H9 (cell line): Measurements from ENCODE around the gene IL1RL2. TPM values are rescaled to one million over a fixed set of nuclear protein-coding genes. Genes with fewer than 3 reads are reported as not detected.
A peak's percentile ranks its signal among the peaks of the same experiment; 100 is the strongest.

Experiments
- DNase-seq: peaks from one replicate; pipeline ENCODE4 v3.0.0-alpha.2; 2017
- H2AFZ ChIP-seq: one replicate; pipeline ENCODE4 v1.6.1; 2013; ENCODE audit warnings: mild to moderate bottlenecking, low read length, control low read depth, moderate library complexity
- H2AK5ac ChIP-seq: 2 replicates; pipeline ENCODE4 v1.6.1; 2013; ENCODE audit warnings: low read length, control low read depth, mixed read lengths; ENCODE audit not compliant: insufficient read length
- H2BK120ac ChIP-seq: one replicate; pipeline ENCODE4 v1.6.1; 2013; ENCODE audit warnings: low read depth, mild to moderate bottlenecking, low read length, control low read depth, inconsistent platforms; ENCODE audit not compliant: poor library complexity, severe bottlenecking
- H2BK12ac ChIP-seq: 2 replicates; pipeline ENCODE4 v1.6.1; 2013; ENCODE audit warnings: low read length, control low read depth, mixed read lengths, low read depth; ENCODE audit not compliant: insufficient read length
- H2BK15ac ChIP-seq: 2 replicates; pipeline ENCODE4 v1.6.1; 2013; ENCODE audit warnings: low read depth, low read length, control low read depth
- H2BK20ac ChIP-seq: one replicate; pipeline ENCODE4 v1.6.1; 2013; ENCODE audit warnings: low read depth, mild to moderate bottlenecking, low read length, control low read depth, inconsistent platforms; ENCODE audit not compliant: poor library complexity, severe bottlenecking
- H2BK5ac ChIP-seq: 2 replicates; pipeline ENCODE4 v1.6.1; 2013; ENCODE audit warnings: low read length, control low read depth, mixed read lengths; ENCODE audit not compliant: insufficient read length
- H3K14ac ChIP-seq: 2 replicates; pipeline ENCODE4 v1.6.1; 2013; ENCODE audit warnings: low read length, control low read depth; ENCODE audit not compliant: insufficient read depth
- H3K18ac ChIP-seq: 2 replicates; pipeline ENCODE4 v1.6.1; 2013; ENCODE audit warnings: low read depth, mild to moderate bottlenecking, mixed read lengths, low read length, control low read depth; ENCODE audit not compliant: insufficient read length
- H3K23ac ChIP-seq: 2 replicates; pipeline ENCODE4 v1.6.1; 2013; ENCODE audit warnings: low read length, control low read depth, mixed read lengths, low read depth; ENCODE audit not compliant: insufficient read length
- H3K23me2 ChIP-seq: 2 replicates; pipeline ENCODE4 v1.6.1; 2013; ENCODE audit warnings: low read depth, mild to moderate bottlenecking, mixed read lengths, low read length, control low read depth; ENCODE audit not compliant: insufficient read length, poor library complexity, severe bottlenecking
- H3K27ac ChIP-seq: 2 replicates; pipeline ENCODE4 v1.5.1; 2013; ENCODE audit warnings: low read length, control low read depth, mixed read lengths, low read depth; ENCODE audit not compliant: insufficient read length
- H3K27me3 ChIP-seq: 2 replicates; pipeline ENCODE4 v1.6.1; 2013; ENCODE audit warnings: low read length, control low read depth, inconsistent platforms; ENCODE audit not compliant: insufficient read depth
- H3K4ac ChIP-seq: 2 replicates; pipeline ENCODE4 v1.6.1; 2013; ENCODE audit warnings: low read depth, mild to moderate bottlenecking, control low read depth, inconsistent platforms, low read length, moderate library complexity
- H3K4me1 ChIP-seq: 2 replicates; pipeline ENCODE4 v1.6.1; 2013; ENCODE audit warnings: low read length, control low read depth, inconsistent platforms; ENCODE audit not compliant: insufficient read depth
- H3K4me2 ChIP-seq: 2 replicates; pipeline ENCODE4 v1.6.1; 2013; ENCODE audit warnings: low read length, control low read depth, mixed read lengths; ENCODE audit not compliant: insufficient read length, insufficient read depth
- H3K56ac ChIP-seq: 2 replicates; pipeline ENCODE4 v1.6.1; 2013; ENCODE audit warnings: low read depth, mild to moderate bottlenecking, mixed read lengths, low read length, control low read depth; ENCODE audit not compliant: insufficient read length
- H3K79me1 ChIP-seq: 2 replicates; pipeline ENCODE4 v1.6.1; 2013; ENCODE audit warnings: low read depth, mild to moderate bottlenecking, moderate library complexity, low read length, control low read depth, inconsistent platforms; ENCODE audit not compliant: insufficient read depth, poor library complexity, severe bottlenecking
- H3K79me2 ChIP-seq: 2 replicates; pipeline ENCODE4 v1.6.1; 2013; ENCODE audit warnings: low read length, control low read depth, inconsistent platforms; ENCODE audit not compliant: insufficient read depth
- H3K9ac ChIP-seq: 2 replicates; pipeline ENCODE4 v1.6.1; 2013; ENCODE audit warnings: low read length, control low read depth, mixed read lengths; ENCODE audit not compliant: insufficient read length; ENCODE audit errors: extremely low read depth
- H3K9me3 ChIP-seq: one replicate; pipeline ENCODE4 v1.6.1; 2013; ENCODE audit warnings: low read depth, low read length, inconsistent platforms; ENCODE audit not compliant: control insufficient read depth
- H3T11ph ChIP-seq: one replicate; pipeline ENCODE4 v1.6.1; 2013; ENCODE audit warnings: mild to moderate bottlenecking, low read length, control low read depth, inconsistent platforms
- H4K20me1 ChIP-seq: one replicate; pipeline ENCODE4 v1.6.1; 2013; ENCODE audit not compliant: control insufficient read depth, insufficient read length, insufficient read depth
- H4K5ac ChIP-seq: 2 replicates; pipeline ENCODE4 v1.6.1; 2013; ENCODE audit warnings: low read depth, mild to moderate bottlenecking, mixed read lengths, low read length, control low read depth; ENCODE audit not compliant: insufficient read length
- H4K8ac ChIP-seq: replicated peaks from 2 replicates; pipeline ENCODE4 v1.6.1; 2013; ENCODE audit warnings: low read length, control low read depth, mixed read lengths, low read depth; ENCODE audit not compliant: insufficient read length
- H4K91ac ChIP-seq: 2 replicates; pipeline ENCODE4 v1.6.1; 2013; ENCODE audit warnings: low read depth, mild to moderate bottlenecking, moderate library complexity, mixed read lengths, low read length, control low read depth; ENCODE audit not compliant: insufficient read length
- H3K27ac Mint-ChIP-seq, 3 experiments: 2 replicates in 2 of 3; 3 replicates in 1 of 3; pipeline ENCODE4 v1.8.0; 2020 to 2021; ENCODE audit warnings: mixed read lengths in 3 of 3, mild to moderate bottlenecking in 1 of 3, moderate library complexity in 1 of 3
- H3K27me3 Mint-ChIP-seq: 2 replicates; pipeline ENCODE4 v1.8.0; 2021; ENCODE audit warnings: low read depth, mild to moderate bottlenecking, moderate library complexity, mixed read lengths
- H3K36me3 Mint-ChIP-seq, 3 experiments: 2 replicates in 2 of 3; 3 replicates in 1 of 3; pipeline ENCODE4 v1.8.0; 2020 to 2021; ENCODE audit warnings: low read depth in 3 of 3, mixed read lengths in 3 of 3; ENCODE audit not compliant: insufficient read depth in 1 of 3
- H3K4me1 Mint-ChIP-seq, 2 experiments: 2 replicates each; pipeline ENCODE4 v1.8.0; 2020; ENCODE audit warnings: mixed read lengths in 2 of 2
- H3K4me3 Mint-ChIP-seq, 2 experiments: 2 replicates in 1 of 2; 3 replicates in 1 of 2; pipeline ENCODE4 v1.8.0; 2020 to 2021; ENCODE audit warnings: mild to moderate bottlenecking in 2 of 2, mixed read lengths in 2 of 2, moderate library complexity in 1 of 2
- H3K9me3 Mint-ChIP-seq, 2 experiments: 2 replicates in 1 of 2; 3 replicates in 1 of 2; pipeline ENCODE4 v1.8.0; 2020; ENCODE audit warnings: mild to moderate bottlenecking in 2 of 2, mixed read lengths in 2 of 2, moderate library complexity in 1 of 2
- WGBS: extraction: QIAGEN DNeasy Blood & Tissue Kit; methylation state at CpG from one replicate; pipeline ENCODE4 v1.1.7; 2013; ENCODE audit warnings: missing lambda C conversion rate, low lambda C conversion rate, mixed read lengths; ENCODE audit not compliant: insufficient read length; ENCODE audit errors: extremely low coverage; 5-methylcytosine and 5-hydroxymethylcytosine counted together
- total RNA-seq: library from RNA; stranded (reverse); gene quantifications from 2 replicates; pipeline ENCODE4 v1.2.1, GENCODE V29; 2021
- TF ChIP-seq, protein P1 (sequence below): fragments of 200-600 bp; sonication (generic); conservative IDR thresholded peaks from 3 replicates; pipeline ENCODE4 v1.8.0; 2021; ENCODE audit warnings: antibody characterized with exemption, mild to moderate bottlenecking

IL1RL2 gene
- total RNA-seq, 1 experiment from 2014 or later: not detected

DNA sequence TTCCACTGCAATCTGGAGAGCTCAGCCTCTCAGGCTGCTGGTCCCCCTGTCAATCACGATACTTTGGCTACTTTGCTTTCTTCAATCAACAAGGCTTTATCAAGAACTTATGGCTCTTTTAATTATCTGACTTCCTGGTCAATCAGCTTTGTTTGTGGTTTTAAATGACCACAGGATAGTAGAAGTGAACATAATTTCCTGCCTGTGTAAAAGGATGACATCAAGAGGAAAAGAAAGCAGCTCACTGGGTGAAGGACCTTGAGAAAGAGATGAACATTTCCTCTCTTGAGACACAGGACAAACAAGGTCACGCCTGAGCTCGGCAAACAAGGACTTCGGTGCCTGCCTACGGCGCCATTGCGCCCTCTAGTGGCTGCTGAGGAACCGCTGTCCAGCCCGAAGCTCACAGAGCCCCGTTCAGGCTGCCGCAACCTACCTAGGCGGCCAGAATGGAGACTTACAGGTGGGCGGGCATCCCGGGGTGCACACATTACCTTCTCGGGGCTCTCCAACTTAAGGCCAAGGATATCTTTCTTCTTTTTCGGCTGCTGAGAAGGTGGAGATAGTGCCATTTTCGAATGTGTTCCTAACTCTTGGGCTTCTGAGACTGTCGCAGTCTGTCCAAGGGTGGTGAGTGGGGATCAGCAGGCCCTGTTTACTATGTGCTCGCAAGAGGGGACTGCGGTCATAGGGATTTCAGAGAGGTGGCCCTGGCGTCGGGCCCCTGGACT, 54.0 kb downstream of the IL1RL2 start:
- Mint-ChIP-seq H3K36me3 (no peaks in the 10 kb centered on the region), H3K9me3 (no peaks in the 10 kb centered on the region), H3K27ac (no peak overlapping the region), H3K4me1 (peaks cover 13 to 19% of the 10 kb centered on the region in 2 experiments), H3K4me3 (no peak overlapping the region; a peak in 1 of 5 replicates), H3K27me3 (peaks cover under 1% of the 10 kb centered on the region; the same call in 1 of the 2 replicates)
- H2AK5ac ChIP-seq: no peak overlapping the region
- H3K27me3 ChIP-seq: no peaks in the 10 kb centered on the region
- DNase-seq: peak; percentile 91
- no peak overlapping the region for H3K4me2 ChIP-seq
- H2BK5ac ChIP-seq: no peak overlapping the region
- TF ChIP-seq, protein P1, sequence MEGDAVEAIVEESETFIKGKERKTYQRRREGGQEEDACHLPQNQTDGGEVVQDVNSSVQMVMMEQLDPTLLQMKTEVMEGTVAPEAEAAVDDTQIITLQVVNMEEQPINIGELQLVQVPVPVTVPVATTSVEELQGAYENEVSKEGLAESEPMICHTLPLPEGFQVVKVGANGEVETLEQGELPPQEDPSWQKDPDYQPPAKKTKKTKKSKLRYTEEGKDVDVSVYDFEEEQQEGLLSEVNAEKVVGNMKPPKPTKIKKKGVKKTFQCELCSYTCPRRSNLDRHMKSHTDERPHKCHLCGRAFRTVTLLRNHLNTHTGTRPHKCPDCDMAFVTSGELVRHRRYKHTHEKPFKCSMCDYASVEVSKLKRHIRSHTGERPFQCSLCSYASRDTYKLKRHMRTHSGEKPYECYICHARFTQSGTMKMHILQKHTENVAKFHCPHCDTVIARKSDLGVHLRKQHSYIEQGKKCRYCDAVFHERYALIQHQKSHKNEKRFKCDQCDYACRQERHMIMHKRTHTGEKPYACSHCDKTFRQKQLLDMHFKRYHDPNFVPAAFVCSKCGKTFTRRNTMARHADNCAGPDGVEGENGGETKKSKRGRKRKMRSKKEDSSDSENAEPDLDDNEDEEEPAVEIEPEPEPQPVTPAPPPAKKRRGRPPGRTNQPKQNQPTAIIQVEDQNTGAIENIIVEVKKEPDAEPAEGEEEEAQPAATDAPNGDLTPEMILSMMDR: peak; percentile 98
- no peaks in the 10 kb centered on the region for H3K79me2 ChIP-seq
- no peak overlapping the region for H3K23ac ChIP-seq
- no peak overlapping the region for H2AFZ ChIP-seq
- H3K23me2 ChIP-seq: no peaks in the 10 kb centered on the region
- no peaks in the 10 kb centered on the region for H3K9me3 ChIP-seq
- H4K5ac ChIP-seq: no peak overlapping the region
- H3K56ac ChIP-seq: no peak overlapping the region
- H2BK20ac ChIP-seq: no peak overlapping the region
- H3K4me1 ChIP-seq: no peaks in the 10 kb centered on the region
- no CpG with 5 or more reads among the region's 22 CpGs for WGBS
- H3T11ph ChIP-seq: no peak overlapping the region
- H2BK12ac ChIP-seq: no peak overlapping the region
- H2BK120ac ChIP-seq: no peak overlapping the region
- no peaks in the 10 kb centered on the region for H3K79me1 ChIP-seq
- no peak overlapping the region for H3K14ac ChIP-seq
- H4K20me1 ChIP-seq: no peaks in the 10 kb centered on the region
- H4K91ac ChIP-seq: no peak overlapping the region
- no peak overlapping the region for H3K9ac ChIP-seq
- H3K18ac ChIP-seq: no peak overlapping the region
- no peak overlapping the region for H3K4ac ChIP-seq
- no peak overlapping the region for H4K8ac ChIP-seq
- H2BK15ac ChIP-seq: no peak overlapping the region
- H3K27ac ChIP-seq: no peak overlapping the region
